ENCODE measurements around the gene OSM.

Gene OSM

DNA sequence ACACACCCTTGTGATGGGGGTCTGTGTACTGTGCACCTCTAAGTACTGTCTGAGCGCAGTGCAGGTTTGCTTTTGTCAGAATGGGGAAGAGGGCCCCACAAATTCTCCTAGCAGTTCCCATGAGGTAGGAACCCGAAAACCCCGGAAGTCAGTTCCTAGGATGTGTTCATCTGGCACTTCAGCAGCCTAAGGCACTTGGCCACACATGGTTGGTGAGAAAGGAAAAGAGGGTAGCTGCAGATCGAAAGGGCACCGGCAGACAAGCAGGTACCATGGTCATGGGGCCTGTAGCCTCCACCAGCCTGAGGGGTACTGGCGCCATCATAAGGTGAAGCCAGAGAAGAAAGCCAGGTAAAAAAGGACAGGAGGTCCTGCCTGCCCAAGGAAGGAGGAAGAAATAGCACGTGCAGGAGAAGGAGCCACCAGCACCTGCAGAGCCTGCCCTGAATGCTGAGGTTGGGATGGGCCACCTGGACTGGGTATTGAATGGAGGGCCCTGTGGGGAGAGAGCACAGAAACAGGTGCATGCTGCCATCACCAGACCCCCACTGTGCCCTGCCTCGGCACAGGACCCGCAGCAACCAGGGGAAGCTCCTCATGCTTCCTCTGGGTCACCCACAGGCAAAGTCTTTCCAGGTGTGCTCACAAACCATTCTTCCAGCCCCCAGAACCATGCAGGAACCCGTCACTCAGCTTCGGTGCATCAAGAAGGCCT lies 30.8 kb upstream of the OSM start:
- DNase-seq = no peak

DNA sequence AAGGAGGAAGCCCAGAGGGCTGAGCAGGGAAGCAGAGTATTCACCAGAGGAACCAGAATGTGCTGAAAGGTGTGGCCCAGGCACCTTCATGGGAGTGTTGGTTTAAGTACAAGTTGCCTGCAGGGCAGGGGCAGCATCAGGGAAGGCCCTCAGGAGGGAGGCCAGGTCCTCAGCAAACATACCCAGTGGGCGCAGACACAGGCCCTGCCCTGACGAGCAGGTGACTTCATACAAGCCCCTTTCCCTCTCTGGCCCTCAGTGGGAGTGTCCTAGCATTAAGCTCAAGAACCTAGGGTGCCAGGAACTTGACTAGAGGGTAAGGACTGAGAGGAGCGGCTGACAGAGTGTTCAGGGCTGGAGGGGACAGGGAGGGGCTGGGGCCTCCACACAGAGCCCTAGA lies 30.2 kb upstream of the OSM start:
- DNase-seq = no peak

DNA sequence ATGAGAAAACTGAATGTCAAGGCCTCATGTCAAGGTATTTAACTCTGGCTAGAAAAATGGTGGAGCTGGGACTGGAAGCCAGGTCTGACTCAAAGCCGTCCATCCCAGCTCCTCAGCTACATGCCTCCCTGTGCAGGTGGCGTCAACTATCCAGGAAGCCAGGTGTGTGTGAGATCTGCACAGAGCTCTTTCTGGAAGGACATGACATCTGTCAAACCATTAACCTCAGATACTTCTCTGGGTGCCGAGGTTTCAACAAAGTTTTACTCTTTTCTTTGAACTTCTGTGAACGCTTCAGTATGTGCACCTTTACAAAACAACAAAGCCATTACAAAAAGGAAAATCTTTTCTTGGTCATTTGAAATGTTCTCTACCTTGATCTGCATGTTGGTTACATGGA lies 29.7 kb upstream of the OSM start:
- no peak for DNase-seq

DNA sequence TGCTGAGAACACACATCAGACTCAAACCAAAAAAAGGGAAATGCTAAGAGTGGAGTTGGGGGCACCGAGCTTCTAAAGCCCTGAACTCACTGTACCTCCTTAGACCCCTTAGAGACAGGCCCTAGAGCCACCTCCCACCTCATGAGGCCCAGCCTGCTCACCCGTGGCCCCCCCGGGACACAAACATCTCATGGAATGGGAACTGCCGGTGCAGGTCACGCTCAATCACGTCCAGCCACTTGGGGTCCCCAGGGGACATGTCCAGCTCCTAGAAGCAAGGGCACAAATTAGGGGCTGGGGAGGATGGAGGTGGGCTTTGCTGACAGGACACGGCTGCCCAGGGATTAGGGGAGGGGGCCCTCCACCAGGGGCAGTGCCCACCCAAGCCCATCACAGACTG lies 28.9 kb upstream of the OSM start:
- DNase-seq = no peak

DNA sequence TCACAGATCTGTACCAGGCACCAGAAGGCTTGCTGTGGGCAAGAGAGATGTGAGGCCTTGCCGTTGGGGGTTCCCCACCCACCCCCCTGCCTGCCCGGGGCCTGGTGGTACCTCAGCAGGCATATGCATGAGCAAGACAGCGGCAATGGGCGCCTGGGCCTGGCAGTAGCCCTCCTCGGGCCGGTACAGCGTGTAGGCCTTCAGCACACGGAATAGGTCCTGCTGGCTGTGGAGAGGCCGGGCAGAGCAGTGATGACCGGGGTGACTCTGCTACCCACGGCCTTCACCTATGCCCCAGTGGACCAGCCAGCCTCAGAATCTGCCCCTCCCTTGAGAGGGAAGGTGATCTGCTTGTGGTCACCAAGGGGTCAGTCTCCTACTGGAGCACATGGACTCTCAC lies 28.2 kb upstream of the OSM start:
- no peak for DNase-seq

DNA sequence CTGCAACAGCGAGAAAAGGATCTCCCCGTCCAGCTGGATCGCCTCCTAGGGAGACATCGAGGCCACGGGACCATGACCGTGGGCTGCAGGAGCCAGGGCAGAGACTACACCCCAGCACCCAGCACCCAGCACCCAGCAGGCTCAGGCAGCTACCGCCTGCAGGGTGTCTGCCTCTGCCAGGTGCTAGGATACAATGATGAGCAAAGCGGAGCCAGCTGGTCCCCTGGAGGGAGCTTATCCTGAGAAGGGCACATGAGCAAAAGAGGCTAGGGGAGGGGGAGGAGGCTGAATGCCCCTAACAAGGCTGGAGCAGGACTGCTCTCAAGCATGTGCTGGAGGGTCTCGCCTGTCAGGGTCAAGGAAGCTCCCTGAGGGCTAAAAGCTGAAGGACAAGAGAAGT lies 27.4 kb upstream of the OSM start:
- DNase-seq = no peak

- no peak for DNase-seq
Observed at GRCh38 chr22:30293026-30293425, 26.4 kb upstream of the OSM start.

- no peak for DNase-seq
Observed at GRCh38 chr22:30292069-30292970, 25.7 kb upstream of the OSM start.

- DNase-seq = peak; percentile 80
Observed at GRCh38 chr22:30291058-30291892, 24.6 kb upstream of the OSM start.

GRCh38 chr22:30290342-30291057 lies 23.8 kb upstream of the OSM start:
- no peak for DNase-seq

DNA sequence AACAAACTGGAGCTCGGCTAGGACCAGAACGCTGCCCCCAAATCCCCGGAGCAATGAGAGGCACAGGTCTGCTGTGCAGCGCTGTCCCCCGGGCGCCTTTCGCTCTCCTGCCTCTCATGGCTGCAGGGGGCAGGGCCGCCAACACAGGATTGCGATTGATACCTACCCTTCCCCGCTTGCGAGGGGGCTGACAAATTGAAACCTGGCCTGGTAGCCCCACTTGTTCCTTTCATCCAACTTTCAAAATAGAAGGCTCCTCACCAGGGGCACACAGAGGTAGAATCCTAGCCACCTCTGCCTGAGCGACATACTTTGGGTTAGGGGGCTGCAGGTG lies 23.3 kb upstream of the OSM start:
- DNase-seq = no peak

GRCh38 chr22:30289141-30289979 lies 22.7 kb upstream of the OSM start, which contains the start of gene CASTOR1:
Gene CASTOR1 (minus strand): TSS chr22:30289505. CDS start chr22:30289497, 8 bp downstream.
- DNase-seq = peak; percentile 99

GRCh38 chr22:30288419-30289140 lies 21.9 kb upstream of the OSM start:
- DNase-seq = peak; percentile 40

DNA sequence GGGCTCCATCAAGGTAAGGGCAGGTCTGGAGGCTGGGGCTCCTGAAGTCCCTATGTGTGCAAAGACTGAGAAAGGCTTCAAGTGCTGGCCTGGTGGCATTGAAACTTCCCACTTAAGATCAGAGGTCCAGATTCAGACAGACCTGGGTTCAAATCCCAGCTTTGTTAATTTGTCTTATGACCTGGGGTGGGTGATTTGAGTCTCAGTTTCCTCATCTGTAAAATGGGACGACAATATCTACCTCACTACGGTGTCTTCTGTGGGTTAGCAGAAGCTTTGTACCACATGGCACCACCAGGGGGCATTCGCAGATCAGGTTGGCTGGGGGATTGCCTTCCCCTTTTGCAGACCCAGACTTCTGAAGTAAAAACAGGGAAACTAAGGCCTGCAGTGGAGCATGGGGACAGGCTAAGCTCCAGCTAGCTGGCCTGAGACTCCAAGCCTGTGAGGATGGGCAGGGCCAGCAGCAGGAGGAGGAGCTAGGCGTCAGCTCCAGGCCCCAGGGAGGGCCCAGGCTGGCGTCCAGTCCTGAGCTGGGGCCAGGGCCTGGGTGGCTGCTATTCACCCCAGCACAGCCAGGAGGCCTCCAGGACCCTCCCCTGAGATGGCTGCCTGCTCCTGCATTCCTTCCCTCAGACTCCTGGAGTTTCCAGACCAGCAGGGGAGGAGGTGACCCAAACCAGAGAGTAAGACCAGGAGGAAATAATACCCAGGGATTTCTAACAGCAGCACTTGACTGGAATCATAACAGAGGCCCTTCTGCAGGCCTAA lies 21.2 kb upstream of the OSM start:
- DNase-seq = peak; percentile 86

GRCh38 chr22:30286813-30287647 lies 20.4 kb upstream of the OSM start:
- peak; percentile 73 for DNase-seq

DNA sequence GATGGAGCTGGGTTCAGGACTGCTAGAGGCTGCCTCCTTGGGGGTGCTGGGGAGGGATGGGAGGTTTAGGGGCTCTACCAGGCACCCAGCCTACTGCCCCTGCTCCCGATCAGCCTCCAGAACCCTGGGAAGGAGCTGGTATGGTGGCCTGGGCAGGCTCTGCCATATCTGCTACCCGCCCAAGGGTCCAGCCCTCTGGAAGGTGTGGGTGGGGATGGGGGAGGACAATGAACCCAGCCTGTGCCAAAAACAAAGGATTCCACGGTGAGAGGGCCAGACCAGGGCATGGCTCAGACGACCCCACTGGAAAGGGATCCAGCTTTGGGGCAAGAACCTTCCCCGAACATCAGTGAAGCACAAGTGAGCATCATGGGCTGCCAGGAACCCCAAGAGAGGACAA lies 19.7 kb upstream of the OSM start:
- DNase-seq = no peak

GRCh38 chr22:30285846-30286200 lies 19.2 kb upstream of the OSM start:
- no peak for DNase-seq

GRCh38 chr22:30285176-30285845 lies 18.7 kb upstream of the OSM start:
- no peak for DNase-seq

GRCh38 chr22:30284666-30285065 lies 18.0 kb upstream of the OSM start:
- no peak for DNase-seq
